NCI-H748 (cell line): ENCODE data around the gene NMNAT2.

Experiments used
- DNase-seq: peaks from one replicate; lab custom pipeline; 2025; ENCODE audit not compliant: unreplicated experiment; lab: John Stamatoyannopoulos, UW

The NMNAT2 gene

GRCh38 chr1:183366116-183366515 lies 52.1 kb downstream of the NMNAT2 start:
- no peak for DNase-seq

- no peak for DNase-seq
These were observed 52.5 kb downstream of the NMNAT2 start for GRCh38 chr1:183365676-183366075.

- no peak for DNase-seq
These were observed 53.1 kb downstream of the NMNAT2 start for GRCh38 chr1:183365093-183365492.

GRCh38 chr1:183363972-183364371 lies 54.2 kb downstream of the NMNAT2 start:
- no peak for DNase-seq

GRCh38 chr1:183361081-183361480 lies 57.1 kb downstream of the NMNAT2 start:
- no peak for DNase-seq

- DNase-seq: no peak
These were observed 57.7 kb downstream of the NMNAT2 start for GRCh38 chr1:183360473-183360872.

GRCh38 chr1:183356534-183357182 lies 61.5 kb downstream of the NMNAT2 start:
- DNase-seq: no peak

GRCh38 chr1:183355797-183356196 lies 62.4 kb downstream of the NMNAT2 start:
- DNase-seq: no peak

- DNase-seq: no peak
These were observed 63.0 kb downstream of the NMNAT2 start for GRCh38 chr1:183355181-183355580.

GRCh38 chr1:183353597-183353996 lies 64.6 kb downstream of the NMNAT2 start:
- no peak for DNase-seq

- DNase-seq: no peak
These were observed 68.9 kb downstream of the NMNAT2 start for GRCh38 chr1:183349201-183349711.

- no peak for DNase-seq
These were observed 71.9 kb downstream of the NMNAT2 start for GRCh38 chr1:183346276-183346732.

- DNase-seq: no peak
These were observed 78.5 kb downstream of the NMNAT2 start for GRCh38 chr1:183339556-183340167.

GRCh38 chr1:183331091-183331742 lies 87.0 kb downstream of the NMNAT2 start:
- peak; percentile 61 for DNase-seq

GRCh38 chr1:183330335-183330734 lies 87.8 kb downstream of the NMNAT2 start:
- no peak for DNase-seq

- no peak for DNase-seq
These were observed 89.8 kb downstream of the NMNAT2 start for GRCh38 chr1:183328371-183328770.

GRCh38 chr1:183327434-183328290 lies 90.5 kb downstream of the NMNAT2 start:
- DNase-seq: no peak

GRCh38 chr1:183323849-183324683 lies 94.1 kb downstream of the NMNAT2 start:
- no peak for DNase-seq

- no peak for DNase-seq
These were observed 98.6 kb downstream of the NMNAT2 start for GRCh38 chr1:183319606-183320005.

GRCh38 chr1:183319051-183319450 lies 99.1 kb downstream of the NMNAT2 start:
- no peak for DNase-seq
